Neural progenitor cell (in vitro differentiated cells): ENCODE data around the gene CIRBP. TPM values are rescaled to one million over a fixed set of nuclear protein-coding genes. Genes with fewer than 3 reads are reported as not detected.

Experiments used
- DNase-seq: peaks from one replicate; pipeline ENCODE4 v3.0.0-alpha.2; 2016; ENCODE audit warnings: low spot score
- H2AFZ ChIP-seq: fragments of 200-600 bp; sonication (generic); replicated peaks from 2 replicates; pipeline ENCODE4 v1.6.1; 2016; ENCODE audit warnings: antibody characterized with exemption
- H3F3A ChIP-seq: fragments of 200-600 bp; sonication (generic); 2 replicates; pipeline ENCODE4 v1.6.1; 2016; ENCODE audit warnings: antibody characterized with exemption, low read depth
- H3K27ac ChIP-seq: fragments of 200-600 bp; sonication (generic); 2 replicates; pipeline ENCODE4 v1.5.1; 2016; ENCODE audit warnings: mild to moderate bottlenecking
- H3K27me3 ChIP-seq: fragments of 200-600 bp; sonication (generic); 2 replicates; pipeline ENCODE4 v1.6.1; 2016; ENCODE audit warnings: mild to moderate bottlenecking, moderate library complexity
- H3K36me3 ChIP-seq: fragments of 200-600 bp; sonication (generic); 2 replicates; pipeline ENCODE4 v1.5.1; 2016
- H3K4me1 ChIP-seq: fragments of 200-600 bp; sonication (generic); 2 replicates; pipeline ENCODE4 v1.6.1; 2016; ENCODE audit warnings: mixed run types
- H3K4me2 ChIP-seq: fragments of 200-600 bp; sonication (generic); 2 replicates; pipeline ENCODE4 v1.6.1; 2016
- H3K4me3 ChIP-seq: fragments of 200-600 bp; sonication (generic); 2 replicates; pipeline ENCODE4 v1.5.1; 2016
- H3K79me2 ChIP-seq: fragments of 200-600 bp; sonication (generic); 2 replicates; pipeline ENCODE4 v1.6.1; 2016; ENCODE audit warnings: low read depth
- H3K9ac ChIP-seq: fragments of 200-600 bp; sonication (generic); 2 replicates; pipeline ENCODE4 v1.6.1; 2016
- H3K9me3 ChIP-seq: fragments of 200-600 bp; sonication (generic); 2 replicates; pipeline ENCODE4 v1.5.1; 2016; ENCODE audit warnings: low read depth
- H4K20me1 ChIP-seq: fragments of 200-600 bp; sonication (generic); 2 replicates; pipeline ENCODE4 v1.6.1; 2016; ENCODE audit warnings: low read depth
- H3K27ac Mint-ChIP-seq: 3 replicates; pipeline ENCODE4 v1.8.0; 2021; ENCODE audit warnings: mixed read lengths
- H3K27me3 Mint-ChIP-seq: 2 replicates; pipeline ENCODE4 v1.8.0; 2022; ENCODE audit warnings: low read depth, mild to moderate bottlenecking, inconsistent platforms, moderate library complexity, mixed read lengths; ENCODE audit not compliant: insufficient read depth
- H3K36me3 Mint-ChIP-seq: 3 replicates; pipeline ENCODE4 v1.8.0; 2021; ENCODE audit warnings: mixed read lengths
- H3K4me1 Mint-ChIP-seq: 3 replicates; pipeline ENCODE4 v1.8.0; 2021; ENCODE audit warnings: mixed read lengths
- H3K4me3 Mint-ChIP-seq: 3 replicates; pipeline ENCODE4 v1.8.0; 2021; ENCODE audit warnings: mild to moderate bottlenecking, moderate library complexity, mixed read lengths
- H3K9me3 Mint-ChIP-seq: 3 replicates; pipeline ENCODE4 v1.8.0; 2020; ENCODE audit warnings: mixed read lengths
- EZH2 ChIP-seq: fragments of 200-600 bp; sonication (generic); IDR thresholded peaks from 2 replicates; pipeline ENCODE4 v1.6.1; 2017; ENCODE audit warnings: antibody characterized with exemption, mild to moderate bottlenecking, moderate library complexity
- EZH2phosphoT487 ChIP-seq: fragments of 200-600 bp; sonication (generic); IDR thresholded peaks from 2 replicates; pipeline ENCODE4 v1.6.1; 2017; ENCODE audit warnings: antibody characterized with exemption
- total RNA-seq: library from RNA; depleted of rRNA; stranded (reverse); fragments of >200 nt; gene quantifications from 2 replicates; pipeline ENCODE4 v1.2.3, GENCODE V29; 2015; ENCODE audit warnings: low replicate concordance
- TF ChIP-seq, protein P1 (sequence below): fragments of 200-600 bp; sonication (generic); IDR thresholded peaks from 2 replicates; pipeline ENCODE4 v1.5.1; 2017; ENCODE audit warnings: antibody characterized with exemption, mild to moderate bottlenecking

The CIRBP gene
- total RNA-seq: 395 and 737 TPM in 2 replicates

DNA sequence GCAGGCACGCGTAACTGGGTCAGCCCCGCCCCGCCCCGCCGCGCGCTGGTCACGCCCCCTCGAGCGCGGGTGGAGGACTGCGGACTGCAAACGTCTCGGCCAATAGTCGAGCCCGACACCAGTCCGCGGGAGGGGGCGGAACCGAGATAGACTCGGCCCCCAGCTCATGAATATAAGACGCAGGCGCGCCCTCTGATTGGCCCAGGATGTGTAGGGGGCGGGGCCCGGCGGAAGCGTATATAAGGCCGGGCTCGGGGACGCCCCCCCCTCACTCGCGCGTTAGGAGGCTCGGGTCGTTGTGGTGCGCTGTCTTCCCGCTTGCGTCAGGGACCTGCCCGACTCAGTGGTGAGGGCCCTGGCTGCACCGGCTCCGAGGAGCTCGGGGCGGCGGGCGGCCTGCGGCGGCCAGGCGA lies at the start of gene CIRBP:
TSS of gene CIRBP (plus strand) at position 268 of the 413 bp plus-strand sequence. CDS start 1,602 bp downstream, outside the sequence.
- H2AFZ ChIP-seq: no peak within 1 kb of the TSS

DNA sequence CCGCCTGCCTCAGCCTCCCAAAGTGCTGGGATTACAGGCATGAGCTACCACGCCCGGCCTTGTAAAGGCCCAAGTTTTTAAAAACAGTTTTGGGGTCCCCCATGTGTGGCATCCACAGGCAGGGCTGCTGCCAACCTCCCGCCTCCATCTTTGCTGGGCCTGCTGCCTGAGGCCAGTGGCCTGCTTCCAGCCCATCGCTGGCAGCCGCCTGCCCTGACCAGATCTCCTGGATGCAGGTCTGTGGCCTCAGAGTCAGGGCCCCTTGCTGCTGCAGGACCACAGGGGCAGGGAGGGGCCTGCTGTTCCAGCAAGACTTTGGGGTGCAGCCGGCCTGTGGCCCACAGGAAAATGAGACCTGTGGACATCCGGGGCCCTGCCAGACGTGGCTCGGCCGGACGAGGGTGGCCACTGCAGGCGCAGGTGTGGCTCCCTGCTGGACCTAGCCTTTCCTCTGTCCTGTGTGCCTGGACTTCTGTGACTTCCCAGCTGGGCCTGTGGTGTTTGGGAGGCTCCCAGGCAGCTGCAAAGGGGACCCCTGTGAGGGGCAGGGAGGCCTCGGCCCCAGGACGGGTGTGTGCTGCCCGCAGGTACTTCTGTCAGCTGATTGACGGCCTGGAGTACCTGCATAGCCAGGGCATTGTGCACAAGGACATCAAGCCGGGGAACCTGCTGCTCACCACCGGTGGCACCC lies 49.2 kb upstream of the CIRBP start:
- Mint-ChIP-seq H3K27ac (no peak overlapping the region), H3K4me3 (no peak overlapping the region), H3K27me3 (no peaks in the 10 kb centered on the region), H3K9me3 (no peaks in the 10 kb centered on the region), H3K4me1 (peaks cover 13% of the 10 kb centered on the region), H3K36me3 (no peaks in the 10 kb centered on the region)
- TF ChIP-seq EZH2: no peak
- TF ChIP-seq EZH2phosphoT487: no peak
- TF ChIP-seq, protein P1, sequence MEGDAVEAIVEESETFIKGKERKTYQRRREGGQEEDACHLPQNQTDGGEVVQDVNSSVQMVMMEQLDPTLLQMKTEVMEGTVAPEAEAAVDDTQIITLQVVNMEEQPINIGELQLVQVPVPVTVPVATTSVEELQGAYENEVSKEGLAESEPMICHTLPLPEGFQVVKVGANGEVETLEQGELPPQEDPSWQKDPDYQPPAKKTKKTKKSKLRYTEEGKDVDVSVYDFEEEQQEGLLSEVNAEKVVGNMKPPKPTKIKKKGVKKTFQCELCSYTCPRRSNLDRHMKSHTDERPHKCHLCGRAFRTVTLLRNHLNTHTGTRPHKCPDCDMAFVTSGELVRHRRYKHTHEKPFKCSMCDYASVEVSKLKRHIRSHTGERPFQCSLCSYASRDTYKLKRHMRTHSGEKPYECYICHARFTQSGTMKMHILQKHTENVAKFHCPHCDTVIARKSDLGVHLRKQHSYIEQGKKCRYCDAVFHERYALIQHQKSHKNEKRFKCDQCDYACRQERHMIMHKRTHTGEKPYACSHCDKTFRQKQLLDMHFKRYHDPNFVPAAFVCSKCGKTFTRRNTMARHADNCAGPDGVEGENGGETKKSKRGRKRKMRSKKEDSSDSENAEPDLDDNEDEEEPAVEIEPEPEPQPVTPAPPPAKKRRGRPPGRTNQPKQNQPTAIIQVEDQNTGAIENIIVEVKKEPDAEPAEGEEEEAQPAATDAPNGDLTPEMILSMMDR: no peak
- Histone ChIP-seq H3K9ac (no peak overlapping the region), H3K27me3 (no peaks in the 10 kb centered on the region), H3K4me1 (no peaks in the 10 kb centered on the region), H3K9me3 (no peaks in the 10 kb centered on the region), H4K20me1 (peaks cover 80% of the 10 kb centered on the region), H3K27ac (no peak overlapping the region), H2AFZ (no peak overlapping the region), H3K36me3 (no peaks in the 10 kb centered on the region), H3K4me2 (no peak overlapping the region), H3K79me2 (peaks cover 45% of the 10 kb centered on the region), H3F3A (peaks cover 4% of the 10 kb centered on the region), H3K4me3 (no peak overlapping the region)
- DNase-seq: no peak

More for the DNA sequence above, at the start of gene CIRBP:
- Histone ChIP-seq H3K4me3 (peak within 1 kb of the TSS; percentile 74), H3K4me1 (peaks cover 59% of the 10 kb centered on the region), H3K9me3 (no peaks in the 10 kb centered on the region), H3K27ac (peak within 1 kb of the TSS; percentile 98), H3K4me2 (peak within 1 kb of the TSS; percentile 99), H3K36me3 (peaks cover 5% of the 10 kb centered on the region), H4K20me1 (peaks cover 50% of the 10 kb centered on the region), H3K9ac (peak within 1 kb of the TSS; percentile 77), H3F3A (peaks cover 86% of the 10 kb centered on the region), H3K79me2 (peaks cover 47% of the 10 kb centered on the region), H3K27me3 (peaks cover 14% of the 10 kb centered on the region)
- peak; percentile 100 for DNase-seq
- H3K27me3 Mint-ChIP-seq: peaks cover 34% of the 10 kb centered on the region
- peak within 1 kb of the TSS; percentile 90 for H3K4me3 Mint-ChIP-seq
- no peaks in the 10 kb centered on the region for H3K9me3 Mint-ChIP-seq
- peaks cover 74% of the 10 kb centered on the region for H3K4me1 Mint-ChIP-seq
- peak within 1 kb of the TSS; percentile 70 for H3K27ac Mint-ChIP-seq
- H3K36me3 Mint-ChIP-seq: peaks cover 27% of the 10 kb centered on the region
- no peak for TF ChIP-seq EZH2
- TF ChIP-seq EZH2phosphoT487: no peak
- TF ChIP-seq, protein P1: no peak

- no peak overlapping the region for H3K27ac Mint-ChIP-seq
- no peak overlapping the region for H3K4me3 Mint-ChIP-seq
- no peaks in the 10 kb centered on the region for H3K9me3 ChIP-seq
- H3K36me3 Mint-ChIP-seq: no peaks in the 10 kb centered on the region
- no peak for DNase-seq
- no peaks in the 10 kb centered on the region for H3K9me3 Mint-ChIP-seq
- no peak overlapping the region for H3K4me3 ChIP-seq
- no peaks in the 10 kb centered on the region for H3K27me3 ChIP-seq
- no peak overlapping the region for H3K9ac ChIP-seq
- H3K4me1 Mint-ChIP-seq: peaks cover 13% of the 10 kb centered on the region
- H4K20me1 ChIP-seq: peaks cover 74% of the 10 kb centered on the region
- H3K79me2 ChIP-seq: peaks cover 39% of the 10 kb centered on the region
- no peak overlapping the region for H3K27ac ChIP-seq
- no peaks in the 10 kb centered on the region for H3K36me3 ChIP-seq
- no peaks in the 10 kb centered on the region for H3K4me1 ChIP-seq
- no peak for TF ChIP-seq EZH2
- no peak for TF ChIP-seq EZH2phosphoT487
- TF ChIP-seq, protein P1: no peak
- H3K27me3 Mint-ChIP-seq: no peaks in the 10 kb centered on the region
- no peak overlapping the region for H3K4me2 ChIP-seq
- H2AFZ ChIP-seq: no peak overlapping the region
- H3F3A ChIP-seq: peaks cover 4% of the 10 kb centered on the region
Measured at GRCh38 chr19:1220477-1220930, 48.6 kb upstream of the CIRBP start.
